ENCODE measurements around the gene P2RX5. TPM values are rescaled to one million over a fixed set of nuclear protein-coding genes. Genes with fewer than 3 reads are reported as not detected.

P2RX5 gene
- total and polyA plus RNA-seq, 10 donors, result 62.5 to 313 (median 152) TPM

DNA sequence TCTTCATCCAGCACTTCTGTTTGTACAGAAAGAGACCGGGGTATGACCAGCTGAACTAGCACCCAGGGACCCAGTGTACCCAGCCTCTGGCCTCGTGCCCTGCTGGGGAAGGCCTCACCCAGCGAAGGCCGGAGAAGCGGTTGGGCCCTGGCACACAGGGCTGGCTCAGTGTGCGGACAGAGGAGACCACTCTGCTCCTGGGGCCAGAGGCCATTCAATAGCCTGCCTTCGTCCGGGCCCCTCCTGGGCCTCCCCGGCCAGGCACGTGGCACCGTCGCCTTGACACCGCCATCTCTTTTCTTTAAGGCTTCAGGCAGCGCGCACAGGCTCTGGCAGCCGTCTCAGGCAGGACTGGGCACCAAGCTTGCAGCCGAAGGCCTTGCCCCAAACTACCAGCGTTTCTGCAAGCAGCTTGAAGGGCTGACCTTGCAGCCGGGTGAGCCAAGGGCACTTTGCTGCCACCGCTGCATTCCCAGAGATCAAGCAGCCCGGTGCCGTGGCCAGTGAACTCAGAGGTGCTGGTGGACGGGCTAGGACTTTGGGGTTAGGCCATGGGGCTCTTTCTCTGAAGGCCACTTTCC, 35.6 kb downstream of the P2RX5 start:
- no peak for DNase-seq
- Histone ChIP-seq H3K4me3 (no peak overlapping the region), H3K36me3 (peaks cover 0 to 79% (median 19%) of the 10 kb centered on the region in 6 donors), H3K4me1 (peaks cover 0 to 33% (median 12%) of the 10 kb centered on the region in 6 donors), H3K27ac (peak overlapping the region in 4 of 8 donors; percentile 29 to 51 (median 48)), H3K27me3 (replicated peaks in 1 of 7) (no peaks in the 10 kb centered on the region), H3K9me3 (no peaks in the 10 kb centered on the region)
- intact Hi-C loops (cut with DNase I; ENCODE audit: low total_unique reads), result no loop called here
- 80 to 93% (median 88%) methylated on average over 17 to 23 of the region's 23 CpGs for WGBS, 5 donors
- TF ChIP-seq, protein P1, sequence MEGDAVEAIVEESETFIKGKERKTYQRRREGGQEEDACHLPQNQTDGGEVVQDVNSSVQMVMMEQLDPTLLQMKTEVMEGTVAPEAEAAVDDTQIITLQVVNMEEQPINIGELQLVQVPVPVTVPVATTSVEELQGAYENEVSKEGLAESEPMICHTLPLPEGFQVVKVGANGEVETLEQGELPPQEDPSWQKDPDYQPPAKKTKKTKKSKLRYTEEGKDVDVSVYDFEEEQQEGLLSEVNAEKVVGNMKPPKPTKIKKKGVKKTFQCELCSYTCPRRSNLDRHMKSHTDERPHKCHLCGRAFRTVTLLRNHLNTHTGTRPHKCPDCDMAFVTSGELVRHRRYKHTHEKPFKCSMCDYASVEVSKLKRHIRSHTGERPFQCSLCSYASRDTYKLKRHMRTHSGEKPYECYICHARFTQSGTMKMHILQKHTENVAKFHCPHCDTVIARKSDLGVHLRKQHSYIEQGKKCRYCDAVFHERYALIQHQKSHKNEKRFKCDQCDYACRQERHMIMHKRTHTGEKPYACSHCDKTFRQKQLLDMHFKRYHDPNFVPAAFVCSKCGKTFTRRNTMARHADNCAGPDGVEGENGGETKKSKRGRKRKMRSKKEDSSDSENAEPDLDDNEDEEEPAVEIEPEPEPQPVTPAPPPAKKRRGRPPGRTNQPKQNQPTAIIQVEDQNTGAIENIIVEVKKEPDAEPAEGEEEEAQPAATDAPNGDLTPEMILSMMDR (IDR thresholded peaks at IDR 0.05 in 8 of 11, conservative IDR thresholded peaks at IDR 0.05 in 3 of 11), result no peak
- TF ChIP-seq POLR2AphosphoS5 (IDR thresholded peaks at IDR 0.05), result peak in 2 of 3 donors; percentile 5 to 61
- TF ChIP-seq POLR2A (IDR thresholded peaks at IDR 0.05), result no peak

DNA sequence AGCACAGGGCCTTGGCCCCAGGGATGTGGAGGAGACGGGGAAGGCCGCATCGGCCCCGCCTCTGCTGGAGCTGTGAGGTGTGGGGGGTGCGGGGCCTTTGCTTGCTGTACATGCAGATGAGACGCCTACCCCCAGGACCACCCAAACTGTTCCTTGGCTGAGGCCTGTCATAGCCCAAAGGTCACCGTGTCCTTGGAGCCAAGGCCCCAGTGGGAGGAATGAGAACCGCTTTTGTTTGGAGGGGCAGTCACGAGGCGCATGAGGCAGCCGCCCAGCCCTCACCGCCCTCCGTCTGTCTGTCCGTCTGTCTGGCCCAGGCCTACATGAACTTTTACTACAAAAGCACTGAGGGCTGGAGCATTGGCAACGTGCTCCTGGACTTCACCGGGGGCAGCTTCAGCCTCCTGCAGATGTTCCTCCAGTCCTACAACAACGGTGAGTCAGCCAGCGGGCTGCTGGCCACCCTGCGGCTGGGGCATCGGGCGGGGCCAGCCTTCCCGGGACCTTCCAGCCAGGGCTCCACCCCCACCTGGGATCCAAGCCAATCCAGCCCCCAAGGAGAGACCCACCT, 36.3 kb downstream of the P2RX5 start:
- H3K27me3 ChIP-seq (replicated peaks in 1 of 7), result no peaks in the 10 kb centered on the region
- H3K27ac ChIP-seq, result peak overlapping the region in 4 of 8 donors; percentile 29 to 51 (median 48)
- no peak overlapping the region for H3K4me3 ChIP-seq
- H3K4me1 ChIP-seq, result peaks cover 0 to 33% (median 12%) of the 10 kb centered on the region in 6 donors
- DNase-seq, result no peak
- WGBS, 5 donors, result 79 to 85% (median 80%) methylated on average over 11 to 22 of the region's 22 CpGs
- H3K9me3 ChIP-seq, result no peaks in the 10 kb centered on the region
- H3K36me3 ChIP-seq, result peaks cover 0 to 79% (median 19%) of the 10 kb centered on the region in 6 donors
- TF ChIP-seq POLR2AphosphoS5 (IDR thresholded peaks at IDR 0.05), result peak; percentile 26 to 65 (median 28)
- TF ChIP-seq POLR2A (IDR thresholded peaks at IDR 0.05), result no peak
- intact Hi-C loops (cut with DNase I; ENCODE audit: low total_unique reads), result no loop called here

GRCh38 chr17:3658784-3659449, 37.0 kb downstream of the P2RX5 start:
- no peaks in the 10 kb centered on the region for H3K27me3 ChIP-seq (replicated peaks in 1 of 7)
- intact Hi-C loops (cut with DNase I; ENCODE audit: low total_unique reads), result no loop called here

More at GRCh38 chr17:3658784-3659449, 37.0 kb downstream of the P2RX5 start:
- H3K4me3 ChIP-seq, result no peak overlapping the region
- TF ChIP-seq, protein P1 (IDR thresholded peaks at IDR 0.05 in 8 of 11, conservative IDR thresholded peaks at IDR 0.05 in 3 of 11), result no peak
- TF ChIP-seq POLR2A (IDR thresholded peaks at IDR 0.05), result no peak
- no peak for TF ChIP-seq POLR2AphosphoS5 (IDR thresholded peaks at IDR 0.05)
- peaks cover 0 to 72% (median 15%) of the 10 kb centered on the region in 6 donors for H3K36me3 ChIP-seq
- peak overlapping the region in 4 of 8 donors; percentile 29 to 51 (median 48) for H3K27ac ChIP-seq
- WGBS, 5 donors, result 79 to 87% (median 83%) methylated on average over 15 to 22 of the region's 22 CpGs
- peaks cover 0 to 33% (median 12%) of the 10 kb centered on the region in 6 donors for H3K4me1 ChIP-seq
- no peaks in the 10 kb centered on the region for H3K9me3 ChIP-seq
- no peak for DNase-seq

Measured in spleen (tissue), 11 donors.